IMR-90 (cell line): Measurements from ENCODE around the gene EPHX1. TPM values are rescaled to one million over a fixed set of nuclear protein-coding genes. Genes with fewer than 3 reads are reported as not detected.

Source experiments
- ATAC-seq: fragments of 200-7000 bp; cut with Tn5 transposase; 2 replicates; pipeline ENCODE4 v1.9.1; 2020; ENCODE audit warnings: low read depth, mild to moderate bottlenecking, moderate library complexity
- BruUV-seq: library from RNA; stranded (reverse); fragments of 400-500 nt; replicated peaks from 2 replicates; lab custom pipeline; 2021; lab: Mats Ljungman, UMichigan
- CTCF ChIA-PET: fragments of 300-600 bp; formaldehyde crosslinking; extraction: SDS; loops from one replicate; lab custom pipeline; 2021; ENCODE audit warnings: antibody characterized with exemption; lab: Yijun Ruan, JAX
- POLR2A ChIA-PET: fragments of 300-600 bp; sonication (Branson Sonifier 250); formaldehyde crosslinking; loops from one replicate; lab custom pipeline; 2022; ENCODE audit warnings: antibody characterized with exemption; ENCODE audit not compliant: unreplicated experiment; lab: Charles Lee
- DNase-seq: peaks from one replicate; pipeline ENCODE4 v3.0.0; 2013
- H2AFZ ChIP-seq: replicated peaks from 2 replicates; pipeline ENCODE3; 2013; ENCODE audit warnings: low read length, mild to moderate bottlenecking; ENCODE audit not compliant: poor library complexity
- H2AK5ac ChIP-seq: 2 replicates; pipeline ENCODE4 v1.6.1; 2013; ENCODE audit warnings: low read depth, low read length, inconsistent platforms
- H2AK9ac ChIP-seq: replicated peaks from 2 replicates; pipeline ENCODE3; 2013; ENCODE audit warnings: mild to moderate bottlenecking, low read depth, low read length, moderate library complexity; ENCODE audit not compliant: poor library complexity
- H2BK120ac ChIP-seq: 2 replicates; pipeline ENCODE4 v1.6.1; 2013; ENCODE audit warnings: low read depth, low read length, inconsistent platforms
- H2BK15ac ChIP-seq: 3 replicates; pipeline ENCODE4 v1.6.1; 2013; ENCODE audit warnings: low read depth, low read length, inconsistent platforms
- H2BK20ac ChIP-seq: 2 replicates; pipeline ENCODE4 v1.6.1; 2013; ENCODE audit warnings: low read depth, mild to moderate bottlenecking, inconsistent platforms, low read length, moderate library complexity
- H2BK5ac ChIP-seq: 2 replicates; pipeline ENCODE4 v1.6.1; 2013; ENCODE audit warnings: mild to moderate bottlenecking, low read depth, low read length, inconsistent platforms; ENCODE audit not compliant: poor library complexity, severe bottlenecking
- H3K14ac ChIP-seq: replicated peaks from 2 replicates; pipeline ENCODE4 v1.6.1; 2013; ENCODE audit warnings: low read depth, low read length, inconsistent platforms
- H3K18ac ChIP-seq: 2 replicates; pipeline ENCODE4 v1.6.1; 2013; ENCODE audit warnings: low read depth, low read length, control low read depth
- H3K23ac ChIP-seq: 2 replicates; pipeline ENCODE4 v1.6.1; 2013; ENCODE audit warnings: low read depth, low read length, inconsistent platforms
- H3K27ac ChIP-seq: 2 replicates; pipeline ENCODE4 v1.5.1; 2013; ENCODE audit warnings: mild to moderate bottlenecking, control low read depth, low read length; ENCODE audit not compliant: insufficient read depth
- H3K27me3 ChIP-seq: 2 replicates; pipeline ENCODE4 v1.6.1; 2013; ENCODE audit warnings: low read length; ENCODE audit not compliant: control insufficient read depth, insufficient read depth
- H3K36me3 ChIP-seq: 2 replicates; pipeline ENCODE4 v1.6.1; 2013; ENCODE audit warnings: low read length, mixed read lengths; ENCODE audit not compliant: control insufficient read depth, insufficient read depth
- H3K4ac ChIP-seq: 2 replicates; pipeline ENCODE4 v1.6.1; 2013; ENCODE audit warnings: low read depth, low read length, inconsistent platforms
- H3K4me1 ChIP-seq: 2 replicates; pipeline ENCODE4 v1.6.1; 2013; ENCODE audit warnings: low read length, mixed read lengths; ENCODE audit not compliant: control insufficient read depth, insufficient read depth
- H3K4me2 ChIP-seq: 2 replicates; pipeline ENCODE4 v1.6.1; 2013; ENCODE audit warnings: low read depth, mild to moderate bottlenecking, control low read depth, low read length, moderate library complexity
- H3K4me3 ChIP-seq: 2 replicates; pipeline ENCODE4 v1.5.1; 2013; ENCODE audit warnings: low read depth, mild to moderate bottlenecking, control low read depth, low read length, moderate library complexity; ENCODE audit not compliant: insufficient read depth
- H3K56ac ChIP-seq: 2 replicates; pipeline ENCODE4 v1.6.1; 2013; ENCODE audit warnings: low read length, inconsistent platforms; ENCODE audit not compliant: insufficient read depth; ENCODE audit errors: extremely low read depth
- H3K79me1 ChIP-seq, 2 experiments: 2 replicates each; pipeline ENCODE4 v1.6.1; 2013; ENCODE audit warnings: low read length in 2 of 2, inconsistent platforms in 1 of 2, low read depth in 1 of 2
- H3K9ac ChIP-seq: 2 replicates; pipeline ENCODE4 v1.6.1; 2013; ENCODE audit warnings: low read depth, low read length, control low read depth
- H3K9me1 ChIP-seq: 2 replicates; pipeline ENCODE4 v1.6.1; 2013; ENCODE audit warnings: low read length, inconsistent platforms; ENCODE audit not compliant: insufficient read depth
- H3K9me3 ChIP-seq: 2 replicates; pipeline ENCODE4 v1.6.1; 2013; ENCODE audit warnings: low read length; ENCODE audit not compliant: control insufficient read depth, insufficient read depth
- H4K20me1 ChIP-seq: 2 replicates; pipeline ENCODE4 v1.6.1; 2013; ENCODE audit warnings: low read length, inconsistent platforms; ENCODE audit not compliant: insufficient read depth
- H4K5ac ChIP-seq: 2 replicates; pipeline ENCODE4 v1.6.1; 2013; ENCODE audit warnings: mild to moderate bottlenecking, low read depth, low read length, control low read depth
- H4K8ac ChIP-seq, 2 experiments: 2 replicates each; pipeline ENCODE4 v1.6.1; 2013; ENCODE audit warnings: low read depth in 2 of 2, low read length in 2 of 2, control low read depth in 1 of 2, inconsistent platforms in 1 of 2
- H4K91ac ChIP-seq: 2 replicates; pipeline ENCODE4 v1.6.1; 2013; ENCODE audit warnings: low read depth, low read length, inconsistent platforms; ENCODE audit not compliant: insufficient read depth
- CEBPB ChIP-seq: IDR thresholded peaks from 2 replicates; pipeline ENCODE4 v1.6.1; 2012; ENCODE audit warnings: low read depth, low read length, improper control_type of control experiment
- CTCF ChIP-seq: conservative IDR thresholded peaks from 2 replicates; pipeline ENCODE4 v1.5.1; 2012; ENCODE audit warnings: mild to moderate bottlenecking, low read depth, low read length, improper control_type of control experiment
- MAFK ChIP-seq: IDR thresholded peaks from 2 replicates; pipeline ENCODE4 v1.6.1; 2012; ENCODE audit warnings: low read depth, low read length, improper control_type of control experiment
- MAZ ChIP-seq: IDR thresholded peaks from 2 replicates; pipeline ENCODE4 v1.6.1; 2012; ENCODE audit warnings: low read depth, mild to moderate bottlenecking, low read length, improper control_type of control experiment, moderate library complexity, borderline replicate concordance
- POLR2A ChIP-seq: IDR thresholded peaks from 2 replicates; pipeline ENCODE4 v1.6.1; 2012; ENCODE audit warnings: mild to moderate bottlenecking, low read depth, low read length
- RFX5 ChIP-seq: IDR thresholded peaks from 2 replicates; pipeline ENCODE4 v1.8.0; 2012; ENCODE audit warnings: low read depth, mild to moderate bottlenecking, low read length, moderate library complexity
- SMC3 ChIP-seq: fragments of 150-350 bp; IDR thresholded peaks from 2 replicates; pipeline ENCODE4 v1.6.1; 2016; ENCODE audit warnings: low read depth, mild to moderate bottlenecking, antibody characterized with exemption, low read length, moderate library complexity
- USF2 ChIP-seq: fragments of 150-350 bp; IDR thresholded peaks from 2 replicates; pipeline ENCODE4 v1.6.1; 2017; ENCODE audit warnings: mild to moderate bottlenecking, antibody characterized with exemption, low read length, low read depth
- WGBS, 2 experiments: methylation state at CpG; one replicate each; pipeline versions ENCODE4 v1.1.5 to v1.1.7; 2013; ENCODE audit warnings: missing lambda C conversion rate in 2 of 2; ENCODE audit not compliant: insufficient read length in 1 of 2; ENCODE audit errors: extremely low coverage in 2 of 2; 5-methylcytosine and 5-hydroxymethylcytosine counted together
- dilution Hi-C: fragments of 300-500 bp; cut with HindIII; formaldehyde crosslinking; loops from one replicate; pipeline ENCODE4 v1.14.3; 2018; ENCODE audit warnings: low sequenced_read_pairs; ENCODE audit not compliant: unreplicated experiment
- in situ Hi-C: fragments of 300-500 bp; cut with MboI; formaldehyde crosslinking; loops from 3 replicates; pipeline ENCODE4 v1.14.3; 2019; ENCODE audit warnings: low sequenced_read_pairs, inconsistent platforms, mixed read lengths
- intact Hi-C: fragments of 100-400 bp; cut with micrococcal nuclease; formaldehyde crosslinking; loops from 2 replicates; pipeline ENCODE4 v1.10.0; 2022
- polyA plus RNA-seq, 3 experiments: library from polyadenylated mRNA; depleted of rRNA; stranded (reverse); fragments of >200 nt; gene quantifications; 2 replicates each; pipeline ENCODE4 v1.2.3, GENCODE V29; 2012; ENCODE audit warnings: low replicate concordance in 1 of 3
- total RNA-seq: library from RNA; depleted of rRNA; stranded (reverse); fragments of >200 nt; gene quantifications from 2 replicates; pipeline ENCODE4 v1.2.3, GENCODE V29; 2012

Gene EPHX1
- total and polyA plus RNA-seq, 2 of the 4 experiments (the other 2 are of a cell fraction) = 20.3 to 46.3 TPM

GRCh38 chr1:225888898-225889601 lies 79.1 kb downstream of the EPHX1 start, which contains the start of gene LEFTY1:
TSS of gene LEFTY1 (minus strand) at chr1:225889146. CDS start at chr1:225889066, 80 bp downstream.
- no TSS peak for BruUV-seq
- dilution Hi-C loops = no loop called here
- H3K4ac ChIP-seq = no peak within 1 kb of the TSS
- no peak within 1 kb of the TSS for H2AK9ac ChIP-seq
- no peak within 1 kb of the TSS for H3K4me3 ChIP-seq
- no peak within 1 kb of the TSS for H2BK20ac ChIP-seq
- no peak within 1 kb of the TSS for H2BK15ac ChIP-seq
- no peaks in the 10 kb centered on the region for H3K79me1 ChIP-seq
- H3K9me1 ChIP-seq = no peaks in the 10 kb centered on the region
- H3K9ac ChIP-seq = no peak within 1 kb of the TSS
- no peaks in the 10 kb centered on the region for H3K27me3 ChIP-seq
- H3K4me2 ChIP-seq = no peak within 1 kb of the TSS
- TF ChIP-seq CTCF (no peak), USF2 (no peak), MAFK (no peak), RFX5 (no peak), POLR2A (no peak), SMC3 (no peak), CEBPB (no peak), MAZ (no peak)
- CTCF ChIA-PET = no interaction called here
- no peaks in the 10 kb centered on the region for H3K4me1 ChIP-seq
- no peak within 1 kb of the TSS for H2BK5ac ChIP-seq
- no peak within 1 kb of the TSS for H3K18ac ChIP-seq
- no peak for DNase-seq
- H3K23ac ChIP-seq = no peak within 1 kb of the TSS
- WGBS, 2 experiments = 41% methylated on average over 3 of the region's 11 CpGs; no CpG with 5 or more reads in 1 of the 2 experiments
- intact Hi-C loops = no loop called here
- no peak within 1 kb of the TSS for H3K14ac ChIP-seq
- no peaks in the 10 kb centered on the region for H4K20me1 ChIP-seq
- H4K91ac ChIP-seq = no peak within 1 kb of the TSS
- no peak within 1 kb of the TSS for H3K27ac ChIP-seq
- H2BK120ac ChIP-seq = no peak within 1 kb of the TSS
- H2AFZ ChIP-seq = peak within 1 kb of the TSS; percentile 58
- no peak within 1 kb of the TSS for H4K8ac ChIP-seq
- H3K56ac ChIP-seq = no peak within 1 kb of the TSS
- no peaks in the 10 kb centered on the region for H3K9me3 ChIP-seq
- H4K5ac ChIP-seq = no peak within 1 kb of the TSS
- H3K36me3 ChIP-seq = no peaks in the 10 kb centered on the region
- in situ Hi-C loops = no loop called here
- no peak for ATAC-seq
- POLR2A ChIA-PET = interaction anchor here (0.5 kb wide), 2 partner anchors 121 to 126 kb away, joined by 3 to 7 read pairs; no protein-coding TSS in a partner anchor
- H2AK5ac ChIP-seq = no peak within 1 kb of the TSS
